PC-9 (cell line): ENCODE results near the gene CLDN34. TPM values are rescaled to one million over a fixed set of nuclear protein-coding genes. Genes with fewer than 3 reads are reported as not detected.

ENCODE experiments used
- BruUV-seq: library from RNA; stranded (reverse); fragments of 400-500 nt; replicated peaks from 2 replicates; lab custom pipeline; 2021; lab: Mats Ljungman, UMichigan
- CTCF ChIA-PET: fragments of 300-600 bp; sonication (Branson Sonifier 250); formaldehyde crosslinking; loops from one replicate; lab custom pipeline; 2022; ENCODE audit warnings: antibody characterized with exemption; lab: Charles Lee
- POLR2A ChIA-PET: fragments of 300-600 bp; sonication (Branson Sonifier 250); formaldehyde crosslinking; loops from one replicate; lab custom pipeline; 2022; ENCODE audit warnings: antibody characterized with exemption; ENCODE audit not compliant: unreplicated experiment; lab: Charles Lee
- DNase-seq, 2 experiments: peaks; one replicate each; pipeline versions ENCODE4 v3.0.0 to v3.0.0-alpha.2; 2015 to 2022; ENCODE audit warnings: mixed read lengths in 1 of 2
- H2AFZ ChIP-seq: fragments of 200-600 bp; sonication (generic); 2 replicates; pipeline ENCODE4 v1.8.1; 2017; ENCODE audit warnings: antibody characterized with exemption
- H3F3A ChIP-seq: fragments of 200-600 bp; sonication (generic); 2 replicates; pipeline ENCODE4 v1.8.1; 2017; ENCODE audit warnings: antibody characterized with exemption, mild to moderate bottlenecking, low read depth; ENCODE audit not compliant: insufficient read depth
- H3K27ac ChIP-seq: fragments of 200-600 bp; sonication (generic); 2 replicates; pipeline ENCODE4 v1.6.1; 2016; ENCODE audit warnings: mixed run types
- H3K27me3 ChIP-seq: fragments of 200-600 bp; sonication (generic); 2 replicates; pipeline ENCODE4 v1.6.1; 2016; ENCODE audit warnings: low read depth, mixed run types; ENCODE audit not compliant: insufficient read depth
- H3K36me3 ChIP-seq: fragments of 200-600 bp; sonication (generic); 2 replicates; pipeline ENCODE4 v1.6.1; 2016; ENCODE audit warnings: low read depth, mixed run types
- H3K4me1 ChIP-seq: fragments of 200-600 bp; sonication (generic); replicated peaks from 2 replicates; pipeline ENCODE4 v1.6.1; 2016; ENCODE audit warnings: mixed run types; ENCODE audit not compliant: insufficient read depth
- H3K4me2 ChIP-seq: fragments of 200-600 bp; sonication (generic); 2 replicates; pipeline ENCODE4 v1.6.1; 2017; ENCODE audit warnings: mixed run types
- H3K4me3 ChIP-seq: fragments of 200-600 bp; sonication (generic); 2 replicates; pipeline ENCODE4 v1.6.1; 2016; ENCODE audit warnings: mixed run types
- H3K79me2 ChIP-seq: fragments of 200-600 bp; sonication (generic); 2 replicates; pipeline ENCODE4 v1.6.1; 2017; ENCODE audit warnings: low read depth, mixed run types
- H3K9me2 ChIP-seq: fragments of 200-600 bp; sonication (generic); 2 replicates; pipeline ENCODE4 v1.8.1; 2017; ENCODE audit warnings: mild to moderate bottlenecking; ENCODE audit not compliant: insufficient read depth
- H3K9me3 ChIP-seq: fragments of 200-600 bp; sonication (generic); 2 replicates; pipeline ENCODE4 v1.8.1; 2016; ENCODE audit warnings: low read depth; ENCODE audit not compliant: insufficient read depth
- H4K20me1 ChIP-seq: fragments of 200-600 bp; sonication (generic); 2 replicates; pipeline ENCODE4 v1.8.1; 2017; ENCODE audit not compliant: insufficient read depth
- EZH2 ChIP-seq: fragments of 200-600 bp; sonication (generic); IDR thresholded peaks from 2 replicates; pipeline ENCODE4 v1.8.0; 2017; ENCODE audit warnings: antibody characterized with exemption, low read depth
- intact Hi-C: fragments of 100-400 bp; cut with micrococcal nuclease; formaldehyde crosslinking; loops from one replicate; pipeline ENCODE4 v1.10.0; 2022; ENCODE audit not compliant: unreplicated experiment
- total RNA-seq: library from RNA; stranded (reverse); gene quantifications from 2 replicates; pipeline ENCODE4 v1.2.3, GENCODE V29; 2021
- TF ChIP-seq, protein P1 (sequence below): fragments of 200-600 bp; sonication (generic); conservative IDR thresholded peaks from 2 replicates; pipeline ENCODE4 v1.6.1; 2017; ENCODE audit warnings: mixed run types, antibody characterized with exemption, mild to moderate bottlenecking, moderate library complexity

Gene CLDN34
- total RNA-seq, 1 experiment from 2014 or later, result not detected

DNA sequence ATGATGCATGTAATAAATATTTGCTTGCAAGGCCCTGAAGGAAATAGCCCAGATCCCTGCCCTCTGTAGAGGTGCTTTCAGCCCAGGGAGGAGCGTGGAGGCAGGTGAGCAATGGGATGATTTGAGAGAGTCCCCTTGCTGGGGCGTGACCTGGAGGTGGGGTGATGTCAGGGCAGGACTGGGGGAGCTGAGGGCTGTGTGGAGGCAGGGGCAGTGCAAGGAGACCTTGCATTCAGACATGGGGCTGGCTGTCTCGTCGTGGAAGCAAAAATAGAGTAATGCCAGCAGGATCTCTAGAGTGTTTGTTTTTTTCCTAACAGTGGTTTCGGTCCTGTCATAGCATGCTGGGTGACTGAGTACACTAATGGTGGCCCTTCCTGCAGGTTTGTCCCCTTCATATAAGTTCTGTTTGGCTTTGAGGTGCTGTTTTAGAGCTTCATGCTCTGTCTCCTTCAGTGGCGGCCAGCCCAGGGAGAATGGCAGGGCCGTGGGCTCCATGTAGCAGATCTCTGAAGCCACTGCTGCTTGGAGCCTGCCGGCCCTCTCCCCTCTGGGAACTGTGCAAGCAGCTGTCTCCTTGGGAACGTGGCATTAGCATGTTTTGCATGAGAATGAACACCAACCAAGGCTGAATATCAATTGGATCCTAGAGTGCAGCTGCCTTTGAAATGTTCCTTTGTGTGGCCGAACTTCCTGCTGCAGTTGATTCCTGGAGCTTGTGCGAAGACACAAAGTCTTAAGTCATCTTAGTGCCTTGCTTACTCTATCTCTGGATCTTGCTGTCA, 39.3 kb upstream of the CLDN34 start:
- Histone ChIP-seq H3K9me3 (no peaks in the 10 kb centered on the region), H3K9me2 (no peaks in the 10 kb centered on the region), H2AFZ (no peak overlapping the region), H3F3A (no peaks in the 10 kb centered on the region), H3K27ac (no peak overlapping the region), H4K20me1 (no peaks in the 10 kb centered on the region), H3K4me1 (no peaks in the 10 kb centered on the region), H3K36me3 (no peaks in the 10 kb centered on the region), H3K4me3 (no peak overlapping the region), H3K27me3 (no peaks in the 10 kb centered on the region), H3K79me2 (no peaks in the 10 kb centered on the region), H3K4me2 (no peak overlapping the region)
- intact Hi-C loops, result no loop called here
- ChIA-PET POLR2A (no interaction called here), CTCF (no interaction called here)
- TF ChIP-seq, protein P1, sequence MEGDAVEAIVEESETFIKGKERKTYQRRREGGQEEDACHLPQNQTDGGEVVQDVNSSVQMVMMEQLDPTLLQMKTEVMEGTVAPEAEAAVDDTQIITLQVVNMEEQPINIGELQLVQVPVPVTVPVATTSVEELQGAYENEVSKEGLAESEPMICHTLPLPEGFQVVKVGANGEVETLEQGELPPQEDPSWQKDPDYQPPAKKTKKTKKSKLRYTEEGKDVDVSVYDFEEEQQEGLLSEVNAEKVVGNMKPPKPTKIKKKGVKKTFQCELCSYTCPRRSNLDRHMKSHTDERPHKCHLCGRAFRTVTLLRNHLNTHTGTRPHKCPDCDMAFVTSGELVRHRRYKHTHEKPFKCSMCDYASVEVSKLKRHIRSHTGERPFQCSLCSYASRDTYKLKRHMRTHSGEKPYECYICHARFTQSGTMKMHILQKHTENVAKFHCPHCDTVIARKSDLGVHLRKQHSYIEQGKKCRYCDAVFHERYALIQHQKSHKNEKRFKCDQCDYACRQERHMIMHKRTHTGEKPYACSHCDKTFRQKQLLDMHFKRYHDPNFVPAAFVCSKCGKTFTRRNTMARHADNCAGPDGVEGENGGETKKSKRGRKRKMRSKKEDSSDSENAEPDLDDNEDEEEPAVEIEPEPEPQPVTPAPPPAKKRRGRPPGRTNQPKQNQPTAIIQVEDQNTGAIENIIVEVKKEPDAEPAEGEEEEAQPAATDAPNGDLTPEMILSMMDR, result no peak
- TF ChIP-seq EZH2, result no peak
- DNase-seq, result no peak
- BruUV-seq, result no TSS peak

DNA sequence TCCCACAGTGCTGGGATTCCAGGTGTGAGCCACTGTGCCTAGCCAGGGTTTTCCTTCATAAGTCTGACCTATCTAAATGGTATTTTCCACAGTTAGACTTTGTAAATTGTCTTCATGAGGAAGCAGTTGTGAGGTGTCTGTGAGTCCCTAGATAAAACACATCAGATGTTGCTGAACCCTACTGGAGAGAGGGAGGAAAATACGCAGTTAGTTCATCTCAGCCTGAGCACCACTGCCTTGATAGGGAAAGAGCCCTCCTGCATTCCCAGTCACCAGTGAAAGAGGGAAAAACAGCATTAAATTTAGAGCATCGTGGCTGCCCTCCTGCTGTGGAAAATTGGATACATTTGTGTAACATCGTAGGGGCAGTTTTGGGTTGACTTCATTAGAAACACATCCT, 31.7 kb upstream of the CLDN34 start:
- TF ChIP-seq EZH2, result no peak
- DNase-seq, result no peak
- Histone ChIP-seq H3K4me3 (no peak overlapping the region), H3K36me3 (no peaks in the 10 kb centered on the region), H3K27me3 (no peaks in the 10 kb centered on the region), H3K4me2 (no peak overlapping the region), H3K9me3 (no peaks in the 10 kb centered on the region), H3K9me2 (no peaks in the 10 kb centered on the region), H3K79me2 (no peaks in the 10 kb centered on the region), H3K27ac (no peak overlapping the region), H3F3A (no peaks in the 10 kb centered on the region), H4K20me1 (no peaks in the 10 kb centered on the region), H2AFZ (no peak overlapping the region), H3K4me1 (peaks cover 6% of the 10 kb centered on the region; the same call in 1 of the 2 replicates)
- intact Hi-C loops, result no loop called here
- POLR2A ChIA-PET, result no interaction called here
- no TSS peak for BruUV-seq
- CTCF ChIA-PET, result no interaction called here

DNA sequence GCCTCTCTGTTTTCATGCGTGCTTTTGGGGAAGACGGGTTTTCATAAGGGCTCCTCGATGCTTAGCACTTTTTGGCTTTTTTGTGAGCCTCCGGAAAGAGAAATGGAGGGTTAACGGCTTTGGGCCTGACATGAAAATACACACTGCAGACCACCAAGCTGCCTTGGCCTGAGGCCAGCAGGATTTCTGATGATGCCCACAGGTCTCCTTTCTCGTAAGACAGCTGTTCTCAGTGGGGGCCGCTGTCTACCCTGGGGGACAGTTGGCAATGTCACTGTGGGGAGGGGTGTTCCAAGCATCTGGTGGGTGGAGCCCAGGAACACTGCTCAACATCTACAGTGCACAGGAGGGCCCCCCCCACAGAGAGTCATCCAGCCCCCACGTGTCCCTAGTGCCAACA, 29.4 kb upstream of the CLDN34 start:
- Histone ChIP-seq H3K36me3 (no peaks in the 10 kb centered on the region), H3K4me1 (peaks cover 11% of the 10 kb centered on the region; the same call in 1 of the 2 replicates), H2AFZ (no peak overlapping the region), H4K20me1 (no peaks in the 10 kb centered on the region), H3K4me3 (no peak overlapping the region), H3F3A (no peaks in the 10 kb centered on the region), H3K79me2 (no peaks in the 10 kb centered on the region), H3K9me2 (no peaks in the 10 kb centered on the region), H3K4me2 (no peak overlapping the region), H3K9me3 (no peaks in the 10 kb centered on the region), H3K27me3 (no peaks in the 10 kb centered on the region), H3K27ac (no peak overlapping the region)
- no TSS peak for BruUV-seq
- intact Hi-C loops, result no loop called here
- ChIA-PET POLR2A (no interaction called here), CTCF (no interaction called here)
- DNase-seq, result no peak
- TF ChIP-seq, protein P1, result no peak
- TF ChIP-seq EZH2, result no peak
